Measurements from ENCODE around the gene TSC2.

Gene TSC2

DNA sequence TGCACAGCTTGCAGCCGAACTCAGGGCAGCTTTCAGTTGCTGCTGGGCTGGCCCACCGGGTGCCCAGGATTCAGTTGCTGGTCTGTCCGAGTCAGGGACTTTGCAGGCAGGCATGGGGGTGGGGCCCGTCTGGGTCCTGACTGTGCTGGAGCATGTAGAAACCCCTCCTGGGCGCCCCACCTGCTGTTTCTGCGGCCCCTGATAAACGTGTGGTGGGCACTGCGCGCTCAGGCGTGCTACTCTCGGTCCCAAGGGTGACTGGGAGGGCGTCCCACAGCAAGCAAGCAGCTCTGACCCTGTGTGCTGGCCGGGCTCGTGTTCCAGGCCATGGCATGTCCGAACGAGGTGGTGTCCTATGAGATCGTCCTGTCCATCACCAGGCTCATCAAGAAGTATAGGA, 12.6 kb downstream of the TSC2 start:
- in situ Hi-C loops (cut with MboI; ENCODE audit: low pct_unique_long_range_greater_than_20kb, low sequenced_read_pairs): no loop called here
- no peak for DNase-seq

- in situ Hi-C loops (cut with MboI; ENCODE audit: low pct_unique_long_range_greater_than_20kb, low sequenced_read_pairs): no loop called here
- DNase-seq: no peak
These were observed 13.2 kb downstream of the TSC2 start for GRCh38 chr16:2061023-2061422.

DNA sequence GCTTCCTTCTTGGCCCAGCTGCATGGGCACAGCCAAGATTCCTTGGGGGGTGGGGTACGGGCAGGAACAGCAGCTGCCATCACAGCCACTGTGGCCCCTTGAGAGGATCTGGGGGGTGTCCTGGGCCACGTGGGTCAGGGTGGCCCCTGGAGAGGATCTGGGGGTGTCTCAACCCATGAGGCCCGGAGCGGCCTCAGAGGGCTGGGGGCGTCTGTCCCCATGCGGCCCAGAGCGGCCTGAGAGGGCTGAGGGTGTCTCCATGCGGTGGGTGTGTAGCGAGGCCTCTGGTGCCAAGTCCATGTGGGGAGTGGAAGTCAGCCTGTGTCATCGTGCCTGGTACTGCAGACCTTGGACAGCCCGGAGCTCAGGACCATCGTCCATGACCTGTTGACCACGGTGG, 13.7 kb downstream of the TSC2 start:
- in situ Hi-C loops (cut with MboI; ENCODE audit: low pct_unique_long_range_greater_than_20kb, low sequenced_read_pairs): no loop called here
- DNase-seq: no peak

- DNase-seq: no peak
- in situ Hi-C loops (cut with MboI; ENCODE audit: low pct_unique_long_range_greater_than_20kb, low sequenced_read_pairs): no loop called here
These were observed 15.0 kb downstream of the TSC2 start for GRCh38 chr16:2062801-2063200.

GRCh38 chr16:2063861-2064260, 16.1 kb downstream of the TSC2 start:
- in situ Hi-C loops (cut with MboI; ENCODE audit: low pct_unique_long_range_greater_than_20kb, low sequenced_read_pairs): no loop called here
- no peak for DNase-seq

- no peak for DNase-seq
- in situ Hi-C loops (cut with MboI; ENCODE audit: low pct_unique_long_range_greater_than_20kb, low sequenced_read_pairs): no loop called here
These were observed 16.7 kb downstream of the TSC2 start for GRCh38 chr16:2064368-2064945.

- DNase-seq: no peak
- in situ Hi-C loops (cut with MboI; ENCODE audit: low pct_unique_long_range_greater_than_20kb, low sequenced_read_pairs): no loop called here
These were observed 18.4 kb downstream of the TSC2 start for GRCh38 chr16:2066139-2066538.

- in situ Hi-C loops (cut with MboI; ENCODE audit: low pct_unique_long_range_greater_than_20kb, low sequenced_read_pairs): no loop called here
- DNase-seq: no peak
These were observed 23.0 kb downstream of the TSC2 start for GRCh38 chr16:2070576-2071453.

GRCh38 chr16:2071454-2072202, 23.8 kb downstream of the TSC2 start:
- in situ Hi-C loops (cut with MboI; ENCODE audit: low pct_unique_long_range_greater_than_20kb, low sequenced_read_pairs): no loop called here
- DNase-seq: no peak

- no peak for DNase-seq
- in situ Hi-C loops (cut with MboI; ENCODE audit: low pct_unique_long_range_greater_than_20kb, low sequenced_read_pairs): no loop called here
These were observed 25.1 kb downstream of the TSC2 start for GRCh38 chr16:2072926-2073325.

- DNase-seq: no peak
- in situ Hi-C loops (cut with MboI; ENCODE audit: low pct_unique_long_range_greater_than_20kb, low sequenced_read_pairs): no loop called here
These were observed 26.3 kb downstream of the TSC2 start for GRCh38 chr16:2074071-2074470.

GRCh38 chr16:2075631-2076030, 27.8 kb downstream of the TSC2 start:
- in situ Hi-C loops (cut with MboI; ENCODE audit: low pct_unique_long_range_greater_than_20kb, low sequenced_read_pairs): no loop called here
- no peak for DNase-seq

DNA sequence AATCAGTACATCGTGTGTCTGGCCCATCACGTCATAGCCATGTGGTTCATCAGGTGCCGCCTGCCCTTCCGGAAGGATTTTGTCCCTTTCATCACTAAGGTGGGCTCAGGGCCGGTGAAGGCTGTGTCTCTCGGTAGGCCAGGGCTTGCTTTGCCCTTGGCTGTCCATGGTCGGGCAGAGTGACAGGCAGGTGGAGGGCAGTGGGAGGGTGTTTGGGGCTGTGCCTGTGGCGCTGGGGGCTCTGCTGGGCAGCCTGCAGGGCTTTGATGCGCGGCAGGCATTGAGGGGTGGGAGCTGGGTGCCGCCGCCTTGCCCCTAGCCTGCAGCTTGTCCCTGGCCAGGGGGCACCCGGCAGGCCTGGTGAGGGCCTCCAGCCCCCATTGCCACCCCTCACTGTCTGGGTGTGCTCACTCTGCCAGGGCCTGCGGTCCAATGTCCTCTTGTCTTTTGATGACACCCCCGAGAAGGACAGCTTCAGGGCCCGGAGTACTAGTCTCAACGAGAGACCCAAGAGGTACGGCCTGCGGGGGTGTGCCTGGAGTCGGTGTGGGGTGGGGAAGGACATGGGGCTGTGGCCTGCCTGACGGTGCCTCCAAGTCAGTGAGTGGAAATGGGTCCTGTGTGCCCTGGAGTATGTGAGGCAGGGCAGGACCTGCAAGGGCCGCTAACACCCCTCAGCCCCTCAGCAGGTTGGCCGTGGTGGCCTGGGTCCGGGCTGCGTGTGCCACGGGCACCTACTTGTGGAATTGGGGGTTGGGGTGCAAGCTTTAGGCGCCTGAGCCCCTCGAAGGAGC, 28.5 kb downstream of the TSC2 start:
- in situ Hi-C loops (cut with MboI; ENCODE audit: low pct_unique_long_range_greater_than_20kb, low sequenced_read_pairs): no loop called here
- DNase-seq: no peak

DNA sequence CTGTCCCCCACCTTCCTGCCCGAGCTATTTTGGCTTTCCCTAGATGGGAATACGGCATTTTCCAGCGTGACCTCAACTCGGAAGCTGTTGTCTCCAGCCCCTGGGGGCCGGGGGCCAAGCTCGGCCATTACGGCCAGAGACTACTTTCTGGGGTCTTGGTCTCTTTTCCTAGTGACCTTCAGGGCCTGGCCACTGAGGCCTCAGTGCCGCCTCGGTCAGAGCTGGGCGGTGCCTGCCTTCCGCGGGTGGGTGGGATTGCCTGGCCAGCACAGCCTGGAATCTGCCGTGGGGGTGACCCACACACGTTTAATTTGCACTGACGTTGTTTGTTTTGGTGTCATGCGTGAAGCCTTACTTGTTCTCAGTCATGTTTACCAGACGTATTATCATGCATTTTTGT, 29.2 kb downstream of the TSC2 start:
- in situ Hi-C loops (cut with MboI; ENCODE audit: low pct_unique_long_range_greater_than_20kb, low sequenced_read_pairs): no loop called here
- DNase-seq: no peak

GRCh38 chr16:2077696-2078095, 29.9 kb downstream of the TSC2 start:
- in situ Hi-C loops (cut with MboI; ENCODE audit: low pct_unique_long_range_greater_than_20kb, low sequenced_read_pairs): no loop called here
- DNase-seq: no peak

DNA sequence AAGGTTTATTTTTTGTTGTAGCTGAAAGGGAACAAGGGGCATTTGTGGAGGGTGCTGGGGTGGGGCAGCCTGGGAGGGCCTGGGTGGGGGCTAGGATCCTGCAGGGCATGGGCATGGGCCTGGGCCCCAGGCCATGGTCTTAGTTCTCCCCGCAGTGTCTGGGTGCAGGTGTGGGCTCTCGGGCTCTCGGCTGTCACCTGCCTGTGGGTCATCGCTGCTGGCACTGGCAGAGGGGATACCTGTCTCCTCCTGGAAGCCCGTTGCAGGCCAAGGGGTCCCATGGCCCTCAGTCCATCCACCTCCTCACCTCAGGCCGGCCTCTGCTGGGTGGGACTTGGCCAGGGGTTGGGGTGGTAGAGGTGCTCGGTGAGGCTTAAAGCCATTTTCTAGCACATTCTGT, 30.3 kb downstream of the TSC2 start:
- in situ Hi-C loops (cut with MboI; ENCODE audit: low pct_unique_long_range_greater_than_20kb, low sequenced_read_pairs): no loop called here
- DNase-seq: no peak

DNA sequence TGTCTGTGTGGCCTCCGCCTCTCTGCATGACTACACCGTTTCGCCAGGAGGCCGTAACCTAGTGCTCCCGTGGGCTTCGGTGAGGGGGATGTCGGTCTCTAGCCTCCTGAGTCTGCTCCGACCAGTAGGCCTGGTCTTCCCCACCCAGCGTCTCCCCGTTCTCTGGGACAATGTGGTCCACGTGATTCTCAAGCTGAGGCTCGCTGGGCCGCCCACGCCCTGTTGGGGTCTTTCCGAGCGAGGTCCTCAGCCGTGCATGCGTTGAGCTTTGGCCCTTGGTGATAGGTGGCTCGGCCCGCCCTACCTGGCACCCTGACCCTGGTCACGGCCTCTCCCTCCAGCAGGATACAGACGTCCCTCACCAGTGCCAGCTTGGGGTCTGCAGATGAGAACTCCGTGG, 30.9 kb downstream of the TSC2 start:
- no peak for DNase-seq
- in situ Hi-C loops (cut with MboI; ENCODE audit: low pct_unique_long_range_greater_than_20kb, low sequenced_read_pairs): no loop called here

GRCh38 chr16:2079311-2079800, 31.6 kb downstream of the TSC2 start:
- in situ Hi-C loops (cut with MboI; ENCODE audit: low pct_unique_long_range_greater_than_20kb, low sequenced_read_pairs): no loop called here
- no peak for DNase-seq

- DNase-seq: no peak
- in situ Hi-C loops (cut with MboI; ENCODE audit: low pct_unique_long_range_greater_than_20kb, low sequenced_read_pairs): no loop called here
These were observed 32.2 kb downstream of the TSC2 start for GRCh38 chr16:2079991-2080390.

Data from KBM-7 (cell line).